ENCODE results near the gene LIN28B. TPM values are rescaled to one million over a fixed set of nuclear protein-coding genes. Genes with fewer than 3 reads are reported as not detected.

Gene LIN28B
- total RNA-seq, 4 donors from 2014 or later: not detected

GRCh38 chr6:105034470-105034869, 77.6 kb downstream of the LIN28B start:
- no peak for DNase-seq
- Histone ChIP-seq H3K27ac (no peak overlapping the region), H3K4me1 (no peaks in the 10 kb centered on the region), H3K36me3 (no peaks in the 10 kb centered on the region), H3K9me3 (no peaks in the 10 kb centered on the region), H3K4me3 (no peak overlapping the region), H3K27me3 (no peaks in the 10 kb centered on the region)
- WGBS, 2 donors (ENCODE audit: low coverage in 1 of 2): 55 to 73% methylated on average over 1 of the region's 1 CpG
- in situ Hi-C loops (cut with MboI; ENCODE audit: low pct_ligation_motif_present in 1 of 4, low pct_unique_long_range_greater_than_20kb in 1 of 4, low sequenced_read_pairs in 3 of 4): no loop called here
- intact Hi-C loops (cut with DNase I; ENCODE audit: low total_unique reads): no loop called here
- no peak for TF ChIP-seq POLR2A (IDR thresholded peaks at IDR 0.05)
- TF ChIP-seq EP300 (IDR thresholded peaks at IDR 0.05; ENCODE audit: low read depth): no peak
- TF ChIP-seq, protein P1, sequence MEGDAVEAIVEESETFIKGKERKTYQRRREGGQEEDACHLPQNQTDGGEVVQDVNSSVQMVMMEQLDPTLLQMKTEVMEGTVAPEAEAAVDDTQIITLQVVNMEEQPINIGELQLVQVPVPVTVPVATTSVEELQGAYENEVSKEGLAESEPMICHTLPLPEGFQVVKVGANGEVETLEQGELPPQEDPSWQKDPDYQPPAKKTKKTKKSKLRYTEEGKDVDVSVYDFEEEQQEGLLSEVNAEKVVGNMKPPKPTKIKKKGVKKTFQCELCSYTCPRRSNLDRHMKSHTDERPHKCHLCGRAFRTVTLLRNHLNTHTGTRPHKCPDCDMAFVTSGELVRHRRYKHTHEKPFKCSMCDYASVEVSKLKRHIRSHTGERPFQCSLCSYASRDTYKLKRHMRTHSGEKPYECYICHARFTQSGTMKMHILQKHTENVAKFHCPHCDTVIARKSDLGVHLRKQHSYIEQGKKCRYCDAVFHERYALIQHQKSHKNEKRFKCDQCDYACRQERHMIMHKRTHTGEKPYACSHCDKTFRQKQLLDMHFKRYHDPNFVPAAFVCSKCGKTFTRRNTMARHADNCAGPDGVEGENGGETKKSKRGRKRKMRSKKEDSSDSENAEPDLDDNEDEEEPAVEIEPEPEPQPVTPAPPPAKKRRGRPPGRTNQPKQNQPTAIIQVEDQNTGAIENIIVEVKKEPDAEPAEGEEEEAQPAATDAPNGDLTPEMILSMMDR (IDR thresholded peaks at IDR 0.05): no peak
- no peak for TF ChIP-seq POLR2AphosphoS5 (IDR thresholded peaks at IDR 0.05)

- Histone ChIP-seq H3K27ac (no peak overlapping the region), H3K9me3 (no peaks in the 10 kb centered on the region), H3K4me1 (no peaks in the 10 kb centered on the region), H3K27me3 (no peaks in the 10 kb centered on the region), H3K36me3 (no peaks in the 10 kb centered on the region), H3K4me3 (no peak overlapping the region)
- in situ Hi-C loops (cut with MboI; ENCODE audit: low pct_ligation_motif_present in 1 of 4, low pct_unique_long_range_greater_than_20kb in 1 of 4, low sequenced_read_pairs in 3 of 4): no loop called here
- intact Hi-C loops (cut with DNase I; ENCODE audit: low total_unique reads): no loop called here
- no peak for DNase-seq
- no peak for TF ChIP-seq EP300 (IDR thresholded peaks at IDR 0.05; ENCODE audit: low read depth)
- no peak for TF ChIP-seq POLR2A (IDR thresholded peaks at IDR 0.05)
- no peak for TF ChIP-seq POLR2AphosphoS5 (IDR thresholded peaks at IDR 0.05)
- TF ChIP-seq, protein P1 (IDR thresholded peaks at IDR 0.05): no peak
Measured at GRCh38 chr6:105035299-105035698, 78.4 kb downstream of the LIN28B start.

DNA sequence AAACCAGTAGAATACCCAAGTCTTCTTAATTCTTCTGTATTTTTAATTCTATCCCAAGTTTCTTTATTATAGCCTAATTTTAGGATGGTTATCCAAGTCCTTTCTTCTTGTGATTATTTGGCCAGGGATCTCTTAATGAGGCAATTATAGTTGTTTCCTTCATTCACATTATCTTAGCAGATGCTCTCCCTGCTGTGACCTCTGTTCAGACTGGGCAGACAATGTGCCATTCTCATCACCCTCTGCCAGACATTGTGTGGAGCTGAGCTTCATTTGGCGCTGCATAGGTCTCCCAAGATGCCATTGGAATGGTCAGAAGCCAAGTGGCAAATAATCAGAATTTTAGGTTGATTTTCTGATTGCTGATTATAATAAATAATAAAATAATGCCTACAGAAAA, 79.4 kb downstream of the LIN28B start:
- H3K9me3 ChIP-seq: no peaks in the 10 kb centered on the region

DNA sequence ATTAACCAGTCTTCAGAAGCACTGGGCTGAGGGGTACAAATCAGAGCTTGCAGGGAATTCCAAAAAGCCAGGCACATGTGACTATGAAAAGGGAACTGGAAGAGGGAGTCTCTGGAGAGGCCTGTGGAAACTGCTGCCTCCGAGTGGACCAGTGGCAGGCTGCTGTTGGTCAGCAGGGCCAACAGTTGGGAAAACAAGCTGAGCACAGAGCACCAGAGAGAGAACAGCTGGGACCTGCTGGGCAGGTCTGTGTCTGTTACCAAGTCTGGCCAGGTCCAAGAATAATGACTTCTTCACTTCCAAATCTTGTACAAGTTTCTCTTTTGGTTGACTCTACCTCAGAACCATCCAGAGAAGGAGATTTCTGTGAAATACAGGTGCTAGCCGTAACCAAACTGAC, 81.4 kb downstream of the LIN28B start:
- no peaks in the 10 kb centered on the region for H3K36me3 ChIP-seq
- intact Hi-C loops (cut with DNase I; ENCODE audit: low total_unique reads): no loop called here
- 79 to 89% methylated on average over 1 to 2 of the region's 2 CpGs for WGBS, 2 donors (ENCODE audit: low coverage in 1 of 2)
- H3K27ac ChIP-seq: no peak overlapping the region
- no peak for DNase-seq
- in situ Hi-C loops (cut with MboI; ENCODE audit: low pct_ligation_motif_present in 1 of 4, low pct_unique_long_range_greater_than_20kb in 1 of 4, low sequenced_read_pairs in 3 of 4): no loop called here
- no peak for TF ChIP-seq POLR2A (IDR thresholded peaks at IDR 0.05)
- H3K27me3 ChIP-seq: no peaks in the 10 kb centered on the region
- no peak overlapping the region for H3K4me3 ChIP-seq
- no peaks in the 10 kb centered on the region for H3K4me1 ChIP-seq
- H3K9me3 ChIP-seq: no peaks in the 10 kb centered on the region

More for the DNA sequence above, 79.4 kb downstream of the LIN28B start:
- Histone ChIP-seq H3K27ac (no peak overlapping the region), H3K4me3 (no peak overlapping the region), H3K27me3 (no peaks in the 10 kb centered on the region), H3K36me3 (no peaks in the 10 kb centered on the region), H3K4me1 (no peaks in the 10 kb centered on the region)
- 87 to 100% methylated on average over 1 of the region's 1 CpG for WGBS, 2 donors (ENCODE audit: low coverage in 1 of 2)
- intact Hi-C loops (cut with DNase I; ENCODE audit: low total_unique reads) (no loop called here), in situ Hi-C loops (cut with MboI; ENCODE audit: low pct_ligation_motif_present in 1 of 4, low pct_unique_long_range_greater_than_20kb in 1 of 4, low sequenced_read_pairs in 3 of 4) (no loop called here)
- no peak for DNase-seq
- no peak for TF ChIP-seq POLR2A (IDR thresholded peaks at IDR 0.05)
- no peak for TF ChIP-seq EP300 (IDR thresholded peaks at IDR 0.05; ENCODE audit: low read depth)
- TF ChIP-seq, protein P1 (IDR thresholded peaks at IDR 0.05): no peak
- no peak for TF ChIP-seq POLR2AphosphoS5 (IDR thresholded peaks at IDR 0.05)

- no peaks in the 10 kb centered on the region for H3K9me3 ChIP-seq
- no peak overlapping the region for H3K4me3 ChIP-seq
- H3K4me1 ChIP-seq: no peaks in the 10 kb centered on the region
- DNase-seq: no peak
- no peaks in the 10 kb centered on the region for H3K27me3 ChIP-seq
- H3K27ac ChIP-seq: no peak overlapping the region
- TF ChIP-seq EP300 (IDR thresholded peaks at IDR 0.05; ENCODE audit: low read depth) (no peak), POLR2AphosphoS5 (IDR thresholded peaks at IDR 0.05) (no peak), POLR2A (IDR thresholded peaks at IDR 0.05) (no peak)
- TF ChIP-seq, protein P1 (IDR thresholded peaks at IDR 0.05): no peak
- in situ Hi-C loops (cut with MboI; ENCODE audit: low pct_ligation_motif_present in 1 of 4, low pct_unique_long_range_greater_than_20kb in 1 of 4, low sequenced_read_pairs in 3 of 4) (no loop called here), intact Hi-C loops (cut with DNase I; ENCODE audit: low total_unique reads) (no loop called here)
- WGBS, 2 donors (ENCODE audit: low coverage in 1 of 2): 85 to 100% methylated on average over 2 of the region's 2 CpGs
- no peaks in the 10 kb centered on the region for H3K36me3 ChIP-seq
Measured at GRCh38 chr6:105041880-105042279, 85.0 kb downstream of the LIN28B start.
